ENCODE results near the gene MYO1G. TPM values are rescaled to one million over a fixed set of nuclear protein-coding genes. Genes with fewer than 3 reads are reported as not detected.
"Not testable (repeated sequence)": the region's sequence is repeated elsewhere in the genome, so short reads cannot be mapped to it uniquely, and the experiment has no call there.

The MYO1G gene
- polyA plus RNA-seq, 2 of the 4 experiments (the other 2 are of a cell fraction), result 0.06 TPM; not detected in 1

DNA sequence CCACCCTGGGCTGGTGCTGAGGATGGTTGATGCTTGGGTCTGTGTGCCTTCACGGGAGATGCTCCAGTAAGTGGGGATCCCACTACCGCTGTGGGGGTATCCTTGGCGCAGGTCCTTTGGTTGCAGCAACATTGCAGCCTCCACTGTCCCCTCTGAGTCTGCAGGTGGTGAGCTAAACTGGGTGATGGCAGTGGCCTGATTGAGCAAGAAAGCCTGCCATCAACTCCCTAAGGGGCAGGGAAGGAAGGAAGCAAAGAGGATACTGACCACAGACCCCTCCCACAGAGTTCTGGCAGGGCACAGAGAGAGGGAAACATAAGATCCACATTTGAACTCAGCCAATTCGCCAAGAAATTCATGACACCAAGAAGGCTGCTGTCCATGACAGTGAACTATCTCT, 43.2 kb downstream of the MYO1G start:
- 30% methylated on average over 2 of the region's 4 CpGs for WGBS (ENCODE audit: missing lambda C conversion rate)

DNA sequence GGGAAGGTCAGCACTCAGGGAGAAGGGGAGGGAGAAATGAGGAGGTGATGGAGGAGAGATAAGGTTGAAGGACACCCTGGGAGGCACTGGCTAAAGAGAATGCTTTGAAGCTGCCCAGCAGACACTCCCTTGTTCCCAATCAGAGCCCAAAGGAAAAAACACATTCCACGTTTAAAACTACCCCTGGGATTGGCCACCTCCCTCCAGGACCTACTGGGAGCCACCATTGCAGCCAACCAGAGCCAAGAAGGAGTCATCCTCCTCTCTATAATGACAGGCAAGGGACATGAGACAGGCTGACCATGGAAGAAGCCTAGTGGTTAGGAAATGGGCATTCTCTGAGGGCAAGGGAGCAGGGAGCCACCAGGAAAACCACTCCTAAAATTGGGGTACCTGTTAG, 43.8 kb downstream of the MYO1G start:
- Histone ChIP-seq H3K27ac (no peak overlapping the region), H3K4me3 (no peak overlapping the region), H3K9me3 (0 out of 3 replicates have a peak, but pooled peaks cover 1% of the 10 kb centered on the region), H3K4me1 (no peaks in the 10 kb centered on the region), H3K4me2 (no peak overlapping the region)
- ChIA-PET CTCF (interaction anchor here (1.3 kb wide), 1 partner anchor 13 kb away, joined by 4 read pairs; no protein-coding TSS in a partner anchor), POLR2A (interaction anchor here (1.2 kb wide), 1 partner anchor 49 kb away, joined by 3 read pairs; the partner anchor contains the start of gene PURB)
- DNase-seq (ENCODE audit: low read depth in 1 of 2, low spot score in 1 of 2) (no peak), FAIRE-seq (no peak), ATAC-seq (no peak)
- WGBS (ENCODE audit: missing lambda C conversion rate), result 0% methylated on average over 1 of the region's 1 CpG
- TF ChIP-seq EHMT2 (IDR thresholded peaks at IDR 0.05; ENCODE audit: low read depth) (no peak), CBX8 (IDR thresholded peaks at IDR 0.05) (no peak), NFE2L2 (conservative IDR thresholded peaks at IDR 0.05; ENCODE audit: low read length) (no peak)

More for the DNA sequence above, 43.2 kb downstream of the MYO1G start:
- TF ChIP-seq CBX8 (IDR thresholded peaks at IDR 0.05), result no peak
- TF ChIP-seq NR3C1 (IDR thresholded peaks at IDR 0.05), result no peak
- no peak for TF ChIP-seq EHMT2 (IDR thresholded peaks at IDR 0.05; ENCODE audit: low read depth)
- no peak for TF ChIP-seq MAFK (IDR thresholded peaks at IDR 0.05; ENCODE audit: partially characterized antibody)
- no peak for TF ChIP-seq HDAC2 (IDR thresholded peaks at IDR 0.05)
- TF ChIP-seq FOSB (CRISPR knock-in tag; IDR thresholded peaks at IDR 0.05), result no peak
- TF ChIP-seq, protein P1, sequence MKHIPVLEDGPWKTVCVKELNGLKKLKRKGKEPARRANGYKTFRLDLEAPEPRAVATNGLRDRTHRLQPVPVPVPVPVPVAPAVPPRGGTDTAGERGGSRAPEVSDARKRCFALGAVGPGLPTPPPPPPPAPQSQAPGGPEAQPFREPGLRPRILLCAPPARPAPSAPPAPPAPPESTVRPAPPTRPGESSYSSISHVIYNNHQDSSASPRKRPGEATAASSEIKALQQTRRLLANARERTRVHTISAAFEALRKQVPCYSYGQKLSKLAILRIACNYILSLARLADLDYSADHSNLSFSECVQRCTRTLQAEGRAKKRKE (CRISPR knock-in tag; IDR thresholded peaks at IDR 0.05; ENCODE audit: low read depth), result no peak
- TF ChIP-seq, protein P2, sequence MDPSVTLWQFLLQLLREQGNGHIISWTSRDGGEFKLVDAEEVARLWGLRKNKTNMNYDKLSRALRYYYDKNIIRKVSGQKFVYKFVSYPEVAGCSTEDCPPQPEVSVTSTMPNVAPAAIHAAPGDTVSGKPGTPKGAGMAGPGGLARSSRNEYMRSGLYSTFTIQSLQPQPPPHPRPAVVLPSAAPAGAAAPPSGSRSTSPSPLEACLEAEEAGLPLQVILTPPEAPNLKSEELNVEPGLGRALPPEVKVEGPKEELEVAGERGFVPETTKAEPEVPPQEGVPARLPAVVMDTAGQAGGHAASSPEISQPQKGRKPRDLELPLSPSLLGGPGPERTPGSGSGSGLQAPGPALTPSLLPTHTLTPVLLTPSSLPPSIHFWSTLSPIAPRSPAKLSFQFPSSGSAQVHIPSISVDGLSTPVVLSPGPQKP (IDR thresholded peaks at IDR 0.05; ENCODE audit: low read depth, low read length), result no peak
- no peak for TF ChIP-seq HOXB13 (CRISPR knock-in tag; IDR thresholded peaks at IDR 0.05; ENCODE audit: low read depth)
- TF ChIP-seq, protein P3, sequence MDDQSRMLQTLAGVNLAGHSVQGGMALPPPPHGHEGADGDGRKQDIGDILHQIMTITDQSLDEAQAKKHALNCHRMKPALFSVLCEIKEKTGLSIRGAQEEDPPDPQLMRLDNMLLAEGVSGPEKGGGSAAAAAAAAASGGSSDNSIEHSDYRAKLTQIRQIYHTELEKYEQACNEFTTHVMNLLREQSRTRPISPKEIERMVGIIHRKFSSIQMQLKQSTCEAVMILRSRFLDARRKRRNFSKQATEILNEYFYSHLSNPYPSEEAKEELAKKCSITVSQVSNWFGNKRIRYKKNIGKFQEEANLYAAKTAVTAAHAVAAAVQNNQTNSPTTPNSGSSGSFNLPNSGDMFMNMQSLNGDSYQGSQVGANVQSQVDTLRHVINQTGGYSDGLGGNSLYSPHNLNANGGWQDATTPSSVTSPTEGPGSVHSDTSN (IDR thresholded peaks at IDR 0.05), result no peak
- TF ChIP-seq MAZ (IDR thresholded peaks at IDR 0.05; ENCODE audit: borderline replicate concordance, low read depth, low read length), result no peak
- TF ChIP-seq, protein P4, sequence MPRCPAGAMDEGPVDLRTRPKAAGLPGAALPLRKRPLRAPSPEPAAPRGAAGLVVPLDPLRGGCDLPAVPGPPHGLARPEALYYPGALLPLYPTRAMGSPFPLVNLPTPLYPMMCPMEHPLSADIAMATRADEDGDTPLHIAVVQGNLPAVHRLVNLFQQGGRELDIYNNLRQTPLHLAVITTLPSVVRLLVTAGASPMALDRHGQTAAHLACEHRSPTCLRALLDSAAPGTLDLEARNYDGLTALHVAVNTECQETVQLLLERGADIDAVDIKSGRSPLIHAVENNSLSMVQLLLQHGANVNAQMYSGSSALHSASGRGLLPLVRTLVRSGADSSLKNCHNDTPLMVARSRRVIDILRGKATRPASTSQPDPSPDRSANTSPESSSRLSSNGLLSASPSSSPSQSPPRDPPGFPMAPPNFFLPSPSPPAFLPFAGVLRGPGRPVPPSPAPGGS (IDR thresholded peaks at IDR 0.05), result no peak
- TF ChIP-seq SMC3 (IDR thresholded peaks at IDR 0.05), result no peak
- H3K9me3 ChIP-seq, result no peaks in the 10 kb centered on the region
- POLR2A ChIA-PET, result interaction anchor here (1.2 kb wide), 1 partner anchor 50 kb away, joined by 3 read pairs; the partner anchor contains the start of gene PURB
- ATAC-seq (no peak), DNase-seq (ENCODE audit: low read depth in 1 of 2, low spot score in 1 of 2) (no peak), FAIRE-seq (no peak)
- no peak overlapping the region for H3K4me2 ChIP-seq
- no peak overlapping the region for H3K27ac ChIP-seq
- CTCF ChIA-PET, result interaction anchor here (1.3 kb wide), 1 partner anchor 14 kb away, joined by 4 read pairs; no protein-coding TSS in a partner anchor
- no peak overlapping the region for H3K4me3 ChIP-seq
- H3K4me1 ChIP-seq, result no peaks in the 10 kb centered on the region

DNA sequence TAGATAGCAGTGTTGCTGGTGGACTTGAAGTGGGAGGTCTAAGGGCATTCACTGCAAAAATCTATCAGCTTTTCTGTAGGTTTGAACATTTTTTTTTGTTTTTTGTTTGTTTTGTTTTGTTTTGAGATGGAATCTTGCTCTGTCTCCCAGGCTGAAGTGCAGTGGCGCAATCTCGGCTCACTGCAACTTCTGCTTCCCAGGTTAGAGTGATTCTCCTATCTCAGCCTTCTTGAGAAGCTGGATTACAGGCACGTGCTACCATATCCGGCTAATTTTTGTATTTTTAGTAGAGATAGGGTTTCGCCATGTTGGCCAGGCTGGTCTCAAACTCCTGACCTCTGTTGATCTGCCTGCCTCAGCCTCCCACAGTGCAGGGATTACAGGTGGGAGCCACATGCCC, 44.3 kb downstream of the MYO1G start:
- CTCF ChIA-PET, result interaction anchor here (1.3 kb wide), 1 partner anchor 13 kb away, joined by 4 read pairs; no protein-coding TSS in a partner anchor
- DNase-seq (ENCODE audit: low read depth in 1 of 2, low spot score in 1 of 2); H3K4me1 ChIP-seq; POLR2A ChIA-PET; H3K9me3 ChIP-seq; H3K4me3 ChIP-seq; H3K4me2 ChIP-seq; FAIRE-seq; H3K27ac ChIP-seq; ATAC-seq: not testable (repeated sequence)
- WGBS (ENCODE audit: missing lambda C conversion rate), result 47% methylated on average over 5 of the region's 5 CpGs

DNA sequence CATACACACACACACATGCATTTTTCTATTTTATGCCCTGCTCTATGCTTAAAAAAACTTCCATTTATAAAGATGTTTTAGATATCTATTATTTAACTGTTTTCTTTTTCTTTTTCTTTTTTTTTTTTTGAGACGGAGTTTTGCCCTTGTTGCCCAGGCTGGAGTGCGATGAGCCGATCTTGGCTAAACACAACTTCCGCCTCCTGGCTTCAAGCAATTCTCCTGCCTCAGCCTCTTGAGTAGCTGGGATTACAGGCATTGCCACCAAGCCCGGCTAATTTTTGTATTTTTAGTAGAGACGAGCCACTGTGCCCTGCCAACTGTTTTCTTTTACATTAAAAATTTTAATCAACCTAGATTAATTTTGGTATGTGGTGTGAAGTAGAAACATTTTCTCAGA, 47.9 kb downstream of the MYO1G start:
- DNase-seq (ENCODE audit: low read depth in 1 of 2, low spot score in 1 of 2) (no peak), ATAC-seq (no peak), FAIRE-seq (no peak)
- no peaks in the 10 kb centered on the region for H3K4me1 ChIP-seq
- H3K27ac ChIP-seq, result no peak overlapping the region
- ChIA-PET CTCF (no interaction called here), POLR2A (no interaction called here)
- H3K4me2 ChIP-seq, result no peak overlapping the region
- TF ChIP-seq POLR2AphosphoS2 (conservative IDR thresholded peaks at IDR 0.05; ENCODE audit: low read length) (no peak), FOSB (CRISPR knock-in tag; IDR thresholded peaks at IDR 0.05) (no peak), POLR2A (IDR thresholded peaks at IDR 0.05; ENCODE audit: low read length) (no peak), CBX2 (IDR thresholded peaks at IDR 0.05; ENCODE audit: borderline replicate concordance, low read depth) (no peak), JUN (IDR thresholded peaks at IDR 0.05) (no peak)
- WGBS (ENCODE audit: missing lambda C conversion rate), result 81% methylated on average over 6 of the region's 6 CpGs
- no peak overlapping the region for H3K4me3 ChIP-seq
- H3K9me3 ChIP-seq, result 0 out of 3 replicates have a peak, but pooled peaks cover 4% of the 10 kb centered on the region

All from A549 (cell line).